ENCODE data around the gene PRKAR1B. TPM values are rescaled to one million over a fixed set of nuclear protein-coding genes. Genes with fewer than 3 reads are reported as not detected.

PRKAR1B gene
- total RNA-seq, 1 experiment from 2014 or later, result 14.1 TPM

DNA sequence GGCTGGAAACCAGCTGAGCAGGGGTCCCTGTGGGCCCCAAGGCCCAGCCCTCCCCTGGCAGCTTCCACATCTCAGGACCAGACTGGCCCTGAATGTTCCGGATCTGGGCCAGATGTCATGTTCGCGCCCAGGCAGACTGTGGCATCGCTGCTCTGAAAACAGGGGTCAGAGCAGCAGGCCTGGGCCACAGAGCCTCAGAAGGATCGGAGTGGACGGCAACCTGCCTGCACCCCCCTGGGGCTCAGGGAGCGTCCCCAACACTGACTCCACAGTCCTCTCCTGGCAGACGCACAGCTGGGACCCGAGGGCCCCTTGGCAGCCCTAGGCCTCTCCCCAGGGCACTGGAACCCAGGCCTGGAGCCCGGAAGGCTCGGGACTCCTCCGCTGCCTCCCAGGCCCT, 91.9 kb downstream of the PRKAR1B start:
- Histone ChIP-seq H3K36me3 (ENCODE audit: control insufficient read depth in 1 of 2, insufficient read depth in 2 of 2, low read length in 2 of 2) (no peaks in the 10 kb centered on the region), H3K79me2 (ENCODE audit: insufficient read depth, low read length) (no peaks in the 10 kb centered on the region), H3K9me3 (ENCODE audit: control insufficient read depth in 1 of 2, insufficient read depth in 1 of 2, low read depth in 1 of 2, low read length in 2 of 2) (no peaks in the 10 kb centered on the region), H2AFZ (ENCODE audit: low read depth, low read length, poor library complexity, severe bottlenecking) (no peak overlapping the region), H3K27me3 (ENCODE audit: insufficient read depth, low read length) (no peaks in the 10 kb centered on the region), H3K9me2 (ENCODE audit: insufficient read depth) (no peaks in the 10 kb centered on the region), H3K27ac (ENCODE audit: low read depth, low read length) (peak overlapping the region; percentile 68), H3K4me2 (ENCODE audit: low read length) (peak overlapping the region; percentile 85), H4K20me1 (ENCODE audit: insufficient read depth) (no peaks in the 10 kb centered on the region), H3K4me3 (replicated peaks in 1 of 2; ENCODE audit: low read depth in 1 of 2, low read length in 2 of 2) (peak overlapping the region; percentile 73 to 87), H3K9ac (ENCODE audit: low read length) (peak overlapping the region; percentile 62), H3K4me1 (ENCODE audit: control insufficient read depth in 1 of 2, insufficient read depth in 2 of 2, low read length in 2 of 2) (peaks cover 15 to 31% of the 10 kb centered on the region in 2 experiments)
- CTCF ChIA-PET, result no interaction called here
- POLR2A ChIA-PET, result no interaction called here
- BruUV-seq (replicated peaks), result TSS peak; percentile 56
- RAD21 ChIA-PET (ENCODE audit: low non-redundant PET in 1 of 2, low total read pairs in 2 of 2, uncharacterized antibody in 2 of 2, unreplicated experiment in 2 of 2), result interaction anchor here in 1 of 2 experiments (0.6 kb wide), 1 partner anchor 314 kb away, joined by 5 read pairs; no protein-coding TSS in a partner anchor
- 0 out of 2 replicates have a peak, but pooled peaks have one; percentile 28 for TF ChIP-seq ZFX (IDR thresholded peaks at IDR 0.05)
- TF ChIP-seq, protein P1, sequence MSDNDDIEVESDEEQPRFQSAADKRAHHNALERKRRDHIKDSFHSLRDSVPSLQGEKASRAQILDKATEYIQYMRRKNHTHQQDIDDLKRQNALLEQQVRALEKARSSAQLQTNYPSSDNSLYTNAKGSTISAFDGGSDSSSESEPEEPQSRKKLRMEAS (IDR thresholded peaks at IDR 0.05), result no peak
- ATAC-seq (0 out of 2 replicates have a peak, but pooled peaks have one; percentile 4), DNase-seq (ENCODE audit: low read depth, low spot score) (no peak)
- intact Hi-C loops (cut with micrococcal nuclease), result no loop called here

DNA sequence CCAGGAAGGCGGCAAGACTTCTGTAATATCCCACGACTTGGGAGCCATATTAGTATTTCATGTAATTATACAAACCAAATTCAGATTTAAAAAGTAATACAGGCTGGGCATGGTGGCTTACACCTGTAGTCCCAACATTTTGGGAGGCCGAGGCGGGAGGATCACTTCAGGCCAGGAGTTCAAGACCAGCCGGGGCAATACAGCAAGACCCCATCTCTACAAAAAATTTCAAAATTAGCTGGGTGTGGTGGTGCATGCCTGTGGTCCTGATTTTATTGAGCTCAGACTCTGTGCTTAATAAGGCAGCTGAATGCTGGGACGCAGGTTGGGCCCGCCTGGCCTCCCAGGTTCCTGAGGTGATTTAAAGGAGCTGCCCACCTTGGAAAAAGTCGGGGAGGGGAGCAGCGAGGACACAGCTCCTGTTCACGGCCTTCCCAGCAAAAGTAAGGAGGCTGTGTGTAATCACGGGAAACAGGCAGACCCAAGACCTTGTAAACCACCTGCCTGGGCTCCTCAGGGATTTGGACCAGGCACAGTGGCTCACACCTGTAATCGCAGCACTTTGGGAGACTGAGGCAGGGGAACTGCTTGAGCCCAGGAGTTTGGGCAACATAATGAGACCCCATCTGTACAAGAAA, 93.6 kb downstream of the PRKAR1B start:
- ChIA-PET RAD21 (ENCODE audit: low non-redundant PET in 1 of 2, low total read pairs in 2 of 2, uncharacterized antibody in 2 of 2, unreplicated experiment in 2 of 2) (no interaction called here), POLR2A (no interaction called here)
- intact Hi-C loops (cut with micrococcal nuclease), result no loop called here
- no peak for TF ChIP-seq FOSL1 (IDR thresholded peaks at IDR 0.05; ENCODE audit: low read depth)
- TF ChIP-seq SIN3A (IDR thresholded peaks at IDR 0.05; ENCODE audit: low read depth), result no peak
- TF ChIP-seq CEBPB (IDR thresholded peaks at IDR 0.05; ENCODE audit: low read depth), result no peak
- TF ChIP-seq, protein P1 (IDR thresholded peaks at IDR 0.05), result no peak
- TF ChIP-seq TCF7L2 (IDR thresholded peaks at IDR 0.05; ENCODE audit: borderline replicate concordance, extremely low read depth, insufficient read depth, insufficient read length), result no peak
- TF ChIP-seq, protein P2, sequence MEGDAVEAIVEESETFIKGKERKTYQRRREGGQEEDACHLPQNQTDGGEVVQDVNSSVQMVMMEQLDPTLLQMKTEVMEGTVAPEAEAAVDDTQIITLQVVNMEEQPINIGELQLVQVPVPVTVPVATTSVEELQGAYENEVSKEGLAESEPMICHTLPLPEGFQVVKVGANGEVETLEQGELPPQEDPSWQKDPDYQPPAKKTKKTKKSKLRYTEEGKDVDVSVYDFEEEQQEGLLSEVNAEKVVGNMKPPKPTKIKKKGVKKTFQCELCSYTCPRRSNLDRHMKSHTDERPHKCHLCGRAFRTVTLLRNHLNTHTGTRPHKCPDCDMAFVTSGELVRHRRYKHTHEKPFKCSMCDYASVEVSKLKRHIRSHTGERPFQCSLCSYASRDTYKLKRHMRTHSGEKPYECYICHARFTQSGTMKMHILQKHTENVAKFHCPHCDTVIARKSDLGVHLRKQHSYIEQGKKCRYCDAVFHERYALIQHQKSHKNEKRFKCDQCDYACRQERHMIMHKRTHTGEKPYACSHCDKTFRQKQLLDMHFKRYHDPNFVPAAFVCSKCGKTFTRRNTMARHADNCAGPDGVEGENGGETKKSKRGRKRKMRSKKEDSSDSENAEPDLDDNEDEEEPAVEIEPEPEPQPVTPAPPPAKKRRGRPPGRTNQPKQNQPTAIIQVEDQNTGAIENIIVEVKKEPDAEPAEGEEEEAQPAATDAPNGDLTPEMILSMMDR (IDR thresholded peaks at IDR 0.05 in 2 of 3, conservative IDR thresholded peaks at IDR 0.05 in 1 of 3; ENCODE audit: borderline replicate concordance in 1 of 3, insufficient read depth in 1 of 3, low read depth in 2 of 3, low read length in 2 of 3), result no peak
- no peak for TF ChIP-seq EZH2 (IDR thresholded peaks at IDR 0.05)
- no peak for TF ChIP-seq CBX3 (IDR thresholded peaks at IDR 0.05; ENCODE audit: low read depth)
- no peak for TF ChIP-seq RAD21 (IDR thresholded peaks at IDR 0.05; ENCODE audit: low read depth)
- no peak for TF ChIP-seq POLR2A (IDR thresholded peaks at IDR 0.05; ENCODE audit: borderline replicate concordance, extremely low read depth, insufficient read depth, insufficient read length)
- TF ChIP-seq EZH2phosphoT487 (IDR thresholded peaks at IDR 0.05; ENCODE audit: borderline replicate concordance), result no peak
- TF ChIP-seq, protein P3, sequence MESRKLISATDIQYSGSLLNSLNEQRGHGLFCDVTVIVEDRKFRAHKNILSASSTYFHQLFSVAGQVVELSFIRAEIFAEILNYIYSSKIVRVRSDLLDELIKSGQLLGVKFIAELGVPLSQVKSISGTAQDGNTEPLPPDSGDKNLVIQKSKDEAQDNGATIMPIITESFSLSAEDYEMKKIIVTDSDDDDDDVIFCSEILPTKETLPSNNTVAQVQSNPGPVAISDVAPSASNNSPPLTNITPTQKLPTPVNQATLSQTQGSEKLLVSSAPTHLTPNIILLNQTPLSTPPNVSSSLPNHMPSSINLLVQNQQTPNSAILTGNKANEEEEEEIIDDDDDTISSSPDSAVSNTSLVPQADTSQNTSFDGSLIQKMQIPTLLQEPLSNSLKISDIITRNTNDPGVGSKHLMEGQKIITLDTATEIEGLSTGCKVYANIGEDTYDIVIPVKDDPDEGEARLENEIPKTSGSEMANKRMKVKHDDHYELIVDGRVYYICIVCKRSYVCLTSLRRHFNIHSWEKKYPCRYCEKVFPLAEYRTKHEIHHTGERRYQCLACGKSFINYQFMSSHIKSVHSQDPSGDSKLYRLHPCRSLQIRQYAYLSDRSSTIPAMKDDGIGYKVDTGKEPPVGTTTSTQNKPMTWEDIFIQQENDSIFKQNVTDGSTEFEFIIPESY (IDR thresholded peaks at IDR 0.05; ENCODE audit: extremely low read depth, insufficient replicate concordance, low read length), result no peak
- no peak for TF ChIP-seq SP1 (IDR thresholded peaks at IDR 0.05; ENCODE audit: low read depth)
- no peak for TF ChIP-seq ELF1 (IDR thresholded peaks at IDR 0.05; ENCODE audit: borderline replicate concordance, low read depth)
- no peak for TF ChIP-seq SRF (IDR thresholded peaks at IDR 0.05; ENCODE audit: low read depth)
- TF ChIP-seq ZFX (IDR thresholded peaks at IDR 0.05), result no peak
- no peak for TF ChIP-seq YY1 (IDR thresholded peaks at IDR 0.05; ENCODE audit: extremely low read depth, insufficient replicate concordance, low read depth, low read length)

More for the DNA sequence above, 93.6 kb downstream of the PRKAR1B start:
- Histone ChIP-seq H3K4me3 (replicated peaks in 1 of 2; ENCODE audit: low read depth in 1 of 2, low read length in 2 of 2) (no peak overlapping the region), H3K4me1 (ENCODE audit: control insufficient read depth in 1 of 2, insufficient read depth in 2 of 2, low read length in 2 of 2) (peaks cover 11 to 20% of the 10 kb centered on the region in 2 experiments), H3K9me2 (ENCODE audit: insufficient read depth) (no peaks in the 10 kb centered on the region), H3K4me2 (ENCODE audit: low read length) (no peak overlapping the region), H3K27ac (ENCODE audit: low read depth, low read length) (no peak overlapping the region), H4K20me1 (ENCODE audit: insufficient read depth) (no peaks in the 10 kb centered on the region), H3K36me3 (ENCODE audit: control insufficient read depth in 1 of 2, insufficient read depth in 2 of 2, low read length in 2 of 2) (no peaks in the 10 kb centered on the region), H3K79me2 (ENCODE audit: insufficient read depth, low read length) (no peaks in the 10 kb centered on the region), H3K27me3 (ENCODE audit: insufficient read depth, low read length) (no peaks in the 10 kb centered on the region), H2AFZ (ENCODE audit: low read depth, low read length, poor library complexity, severe bottlenecking) (no peak overlapping the region), H3K9me3 (ENCODE audit: control insufficient read depth in 1 of 2, insufficient read depth in 1 of 2, low read depth in 1 of 2, low read length in 2 of 2) (no peaks in the 10 kb centered on the region), H3K9ac (ENCODE audit: low read length) (no peak overlapping the region)
- no peak for DNase-seq (ENCODE audit: low read depth, low spot score)
- CTCF ChIA-PET, result no interaction called here
- ATAC-seq, result no peak
- no TSS peak for BruUV-seq (replicated peaks)

All from HCT116 (cell line).